BJ (cell line): ENCODE measurements around the gene RAD51D. TPM values are rescaled to one million over a fixed set of nuclear protein-coding genes. Genes with fewer than 3 reads are reported as not detected.

Source experiments
- CTCF ChIA-PET: fragments of 350-600 bp; formaldehyde crosslinking; extraction: SDS; loops from one replicate; lab custom pipeline; 2021; ENCODE audit warnings: antibody characterized with exemption, inconsistent platforms; lab: Yijun Ruan, JAX
- POLR2A ChIA-PET: fragments of 300-600 bp; sonication (Branson Sonifier 250); formaldehyde crosslinking; extraction: SDS; loops from one replicate; lab custom pipeline; 2021; ENCODE audit warnings: antibody characterized with exemption; lab: Charles Lee
- DNase-seq: peaks from one replicate; pipeline ENCODE4 v3.0.0-alpha.2; 2011; ENCODE audit warnings: low read depth
- H3K27me3 ChIP-seq: 2 replicates; pipeline ENCODE4 v1.6.0; 2011; ENCODE audit warnings: low read length; ENCODE audit not compliant: control insufficient read depth, insufficient read depth
- H3K36me3 ChIP-seq: 2 replicates; pipeline ENCODE4 v1.5.1; 2011; ENCODE audit warnings: low read length; ENCODE audit not compliant: control insufficient read depth, insufficient read depth
- H3K4me3 ChIP-seq: 2 replicates; pipeline ENCODE4 v1.5.1; 2011; ENCODE audit warnings: low read depth, mild to moderate bottlenecking, control low read depth, low read length
- polyA plus RNA-seq: library from polyadenylated mRNA; depleted of rRNA; stranded (reverse); fragments of >200 nt; gene quantifications from 2 replicates; pipeline ENCODE4 v1.2.3, GENCODE V29; 2011
- TF ChIP-seq, protein P1 (sequence below): IDR thresholded peaks from 2 replicates; pipeline ENCODE4 v1.5.1; 2011; ENCODE audit warnings: low read depth, mild to moderate bottlenecking, control low read depth, inconsistent platforms, low read length, moderate library complexity; ENCODE audit not compliant: insufficient read depth

The RAD51D gene
- polyA plus RNA-seq, 1 experiment = 16.1 TPM

DNA sequence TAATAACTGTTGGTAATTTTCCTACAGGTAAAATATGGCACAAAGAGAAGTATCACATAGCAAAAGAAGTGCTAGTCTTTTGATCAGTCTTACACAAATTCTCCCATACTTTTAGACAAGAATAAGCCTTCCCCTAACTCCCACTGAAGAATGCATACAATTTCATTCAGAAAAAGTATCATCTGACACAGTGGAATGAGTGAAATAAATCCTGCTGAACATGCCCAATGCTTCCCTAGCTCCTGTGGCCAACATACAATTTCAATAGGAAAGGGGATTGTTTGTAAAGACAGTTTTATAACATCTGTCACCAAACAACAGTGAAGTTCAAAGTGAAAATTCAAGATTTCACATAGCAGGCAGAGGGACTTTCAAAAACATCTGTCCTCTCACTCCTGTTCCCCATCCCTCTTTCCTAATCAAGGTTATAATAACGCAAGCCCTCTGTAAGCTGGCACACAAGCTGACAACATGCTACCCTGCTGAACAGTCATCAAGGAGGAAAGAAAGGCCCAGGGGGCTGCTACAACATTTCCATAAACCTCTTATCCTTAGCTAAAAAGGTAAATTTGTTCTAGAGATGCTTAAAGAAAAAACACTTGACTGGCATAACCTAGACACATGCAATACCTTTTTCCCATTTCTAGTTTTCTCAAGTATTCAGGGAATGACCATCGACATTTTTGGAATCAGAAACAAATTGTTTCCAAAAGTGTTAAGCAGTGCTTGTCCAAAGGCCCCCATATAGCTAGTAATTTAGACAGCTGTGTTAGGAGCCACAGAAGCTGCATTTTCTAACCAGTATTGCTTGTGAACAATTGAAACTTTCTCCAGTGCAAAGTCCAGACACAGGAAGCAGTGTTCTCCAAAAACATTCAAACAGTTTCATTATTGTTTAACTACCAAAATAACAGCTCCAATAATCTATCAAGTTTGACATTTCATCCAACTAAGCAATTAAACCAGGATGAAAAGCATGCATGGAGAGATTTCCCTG is 44.7 kb downstream of the RAD51D start:
- H3K27me3 ChIP-seq = no peaks in the 10 kb centered on the region
- POLR2A ChIA-PET = no interaction called here
- TF ChIP-seq, protein P1, sequence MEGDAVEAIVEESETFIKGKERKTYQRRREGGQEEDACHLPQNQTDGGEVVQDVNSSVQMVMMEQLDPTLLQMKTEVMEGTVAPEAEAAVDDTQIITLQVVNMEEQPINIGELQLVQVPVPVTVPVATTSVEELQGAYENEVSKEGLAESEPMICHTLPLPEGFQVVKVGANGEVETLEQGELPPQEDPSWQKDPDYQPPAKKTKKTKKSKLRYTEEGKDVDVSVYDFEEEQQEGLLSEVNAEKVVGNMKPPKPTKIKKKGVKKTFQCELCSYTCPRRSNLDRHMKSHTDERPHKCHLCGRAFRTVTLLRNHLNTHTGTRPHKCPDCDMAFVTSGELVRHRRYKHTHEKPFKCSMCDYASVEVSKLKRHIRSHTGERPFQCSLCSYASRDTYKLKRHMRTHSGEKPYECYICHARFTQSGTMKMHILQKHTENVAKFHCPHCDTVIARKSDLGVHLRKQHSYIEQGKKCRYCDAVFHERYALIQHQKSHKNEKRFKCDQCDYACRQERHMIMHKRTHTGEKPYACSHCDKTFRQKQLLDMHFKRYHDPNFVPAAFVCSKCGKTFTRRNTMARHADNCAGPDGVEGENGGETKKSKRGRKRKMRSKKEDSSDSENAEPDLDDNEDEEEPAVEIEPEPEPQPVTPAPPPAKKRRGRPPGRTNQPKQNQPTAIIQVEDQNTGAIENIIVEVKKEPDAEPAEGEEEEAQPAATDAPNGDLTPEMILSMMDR = no peak
- CTCF ChIA-PET = interaction anchor here (1.1 to 1.4 kb wide), 2 partner anchors 11 to 12 kb away, joined by 3 to 5 read pairs; partner anchors contain the start of gene RFFL
- H3K36me3 ChIP-seq = no peaks in the 10 kb centered on the region; the same call in 1 of the 2 replicates
- DNase-seq = no peak
- H3K4me3 ChIP-seq = no peak overlapping the region

- ChIA-PET POLR2A (no interaction called here), CTCF (interaction anchor here (1.1 to 1.4 kb wide), 2 partner anchors 10 to 12 kb away, joined by 3 to 5 read pairs; partner anchors contain the start of gene RFFL)
- Histone ChIP-seq H3K27me3 (no peaks in the 10 kb centered on the region), H3K36me3 (no peaks in the 10 kb centered on the region; the same call in 1 of the 2 replicates), H3K4me3 (no peak overlapping the region)
- TF ChIP-seq, protein P1 = no peak
- DNase-seq = no peak
Observed at GRCh38 chr17:35073991-35074627, 45.6 kb downstream of the RAD51D start.

GRCh38 chr17:35073183-35073790 is 46.4 kb downstream of the RAD51D start:
- no peaks in the 10 kb centered on the region; the same call in 1 of the 2 replicates for H3K36me3 ChIP-seq
- no peak for DNase-seq
- no peak overlapping the region for H3K4me3 ChIP-seq
- no peaks in the 10 kb centered on the region for H3K27me3 ChIP-seq
- POLR2A ChIA-PET = no interaction called here
- TF ChIP-seq, protein P1 = no peak
- CTCF ChIA-PET = interaction anchor here (1.4 kb wide), 1 partner anchor 10 kb away, joined by 3 read pairs; the partner anchor contains the start of gene RFFL

- TF ChIP-seq, protein P1 = no peak
- no peak for DNase-seq
- ChIA-PET CTCF (interaction anchor here (0.8 to 2.7 kb wide), 5 partner anchors 8 to 50 kb away, joined by 3 to 9 read pairs (median 4); partner anchors contain the start of gene RAD51D), POLR2A (no interaction called here)
- Histone ChIP-seq H3K36me3 (no peaks in the 10 kb centered on the region; the same call in 1 of the 2 replicates), H3K27me3 (no peaks in the 10 kb centered on the region), H3K4me3 (no peak overlapping the region)
Observed at GRCh38 chr17:35069311-35069710, 50.3 kb downstream of the RAD51D start.
